ENCODE measurements around the gene RAB12.

RAB12 gene

GRCh38 chr18:8685914-8686216, 76.6 kb downstream of the RAB12 start:
- no peak for DNase-seq

- no peak for DNase-seq
Measured at GRCh38 chr18:8686611-8687010, 77.4 kb downstream of the RAB12 start.

DNA sequence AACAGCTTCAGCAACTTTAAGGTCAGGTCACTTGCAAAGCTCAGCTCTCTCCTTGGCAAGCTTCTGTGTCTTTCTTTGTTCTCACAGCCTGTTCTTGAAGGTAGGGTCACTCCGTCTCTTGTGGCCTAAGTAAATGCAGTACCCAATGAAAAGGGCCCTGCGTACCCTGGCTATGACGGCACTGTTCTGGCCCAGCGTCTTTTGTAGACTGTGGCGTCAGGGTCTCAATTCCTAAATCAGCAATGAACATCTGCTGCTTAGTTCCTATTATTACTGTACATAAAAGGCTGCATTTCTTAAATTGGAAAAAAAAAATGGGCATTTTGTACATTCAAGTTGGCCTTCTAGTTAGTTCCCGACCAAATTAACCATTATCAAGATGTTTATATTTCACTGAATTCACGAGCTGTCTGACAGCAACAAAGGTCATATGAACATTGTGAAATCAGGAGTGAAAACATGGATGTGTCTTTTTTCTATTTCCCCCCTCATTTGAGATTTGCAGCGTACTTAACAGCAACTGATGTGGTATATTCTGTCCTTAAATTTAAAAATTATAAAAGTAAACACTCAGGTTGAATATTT, 79.1 kb downstream of the RAB12 start:
- DNase-seq, result no peak

GRCh38 chr18:8688816-8689215, 79.6 kb downstream of the RAB12 start:
- no peak for DNase-seq

All from CD4-positive, alpha-beta T cell treated with Interleukin-4 for 4 hours (primary cell).